Umbilical cord (tissue), 2 donors: ENCODE measurements around the gene ADCY1. TPM values are rescaled to one million over a fixed set of nuclear protein-coding genes. Genes with fewer than 3 reads are reported as not detected.

Experiments
- DNase-seq: peaks from one replicate; pipeline ENCODE4 v3.0.0-alpha.2; 2015; ENCODE audit warnings: low spot score
- total RNA-seq: library from RNA; depleted of rRNA; stranded (reverse); fragments of >200 nt; gene quantifications from one replicate; pipeline ENCODE4 v1.2.3, GENCODE V29; 2014; ENCODE audit warnings: low replicate concordance; ENCODE audit not compliant: insufficient read depth

The ADCY1 gene
- total RNA-seq, 1 donor from 2014 or later, result 4.6 TPM

DNA sequence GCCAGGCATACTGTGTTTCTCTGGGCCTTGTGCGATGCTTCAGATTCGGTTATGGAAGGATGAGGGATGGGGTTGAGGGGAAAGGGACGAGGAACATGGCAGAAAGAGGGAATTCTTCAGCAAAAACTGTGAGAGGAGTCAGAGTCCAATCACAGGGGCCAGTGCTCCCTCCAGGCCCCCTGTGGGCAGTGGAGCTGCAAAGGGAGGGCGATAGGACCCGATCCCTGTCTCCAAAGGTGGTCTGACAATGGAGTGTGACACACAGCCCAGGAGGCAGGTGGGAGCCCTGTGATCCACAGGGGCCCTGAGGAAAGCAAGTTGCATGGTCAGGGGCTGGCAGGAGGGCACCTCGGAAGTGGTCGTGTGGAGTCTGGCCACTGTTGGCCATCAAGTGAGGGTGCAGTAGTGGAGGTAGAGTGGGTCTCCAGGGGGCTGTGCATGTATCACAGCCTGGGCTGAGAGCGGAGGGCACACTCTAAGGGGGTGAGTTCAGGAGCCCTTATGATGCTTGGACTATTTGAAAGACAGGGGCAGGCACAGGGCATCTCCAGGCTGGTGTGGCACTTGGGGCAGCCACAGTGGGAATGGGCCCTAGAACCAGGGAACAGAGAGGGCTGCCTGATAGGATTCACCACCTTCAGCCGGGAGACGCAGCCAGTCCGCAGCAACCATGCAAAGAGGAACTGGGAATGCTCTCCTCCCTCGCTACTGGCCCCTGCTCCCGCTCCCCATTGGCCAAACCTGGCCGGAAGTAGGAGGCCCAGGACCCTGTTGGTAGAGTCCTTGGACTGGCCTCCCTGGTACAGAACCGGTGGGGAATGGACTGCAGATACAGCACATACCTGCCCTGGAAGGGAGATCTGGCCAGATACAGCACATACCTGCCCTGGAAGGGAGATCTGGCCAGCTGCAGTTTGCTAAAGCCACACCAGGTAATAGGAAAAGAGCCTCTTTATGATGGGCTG is 115.9 kb downstream of the ADCY1 start:
- no peak for DNase-seq

- no peak for DNase-seq
These were observed 116.6 kb downstream of the ADCY1 start for GRCh38 chr7:45690762-45691150.

- DNase-seq, result no peak
These were observed 117.0 kb downstream of the ADCY1 start for GRCh38 chr7:45691155-45691656.

DNA sequence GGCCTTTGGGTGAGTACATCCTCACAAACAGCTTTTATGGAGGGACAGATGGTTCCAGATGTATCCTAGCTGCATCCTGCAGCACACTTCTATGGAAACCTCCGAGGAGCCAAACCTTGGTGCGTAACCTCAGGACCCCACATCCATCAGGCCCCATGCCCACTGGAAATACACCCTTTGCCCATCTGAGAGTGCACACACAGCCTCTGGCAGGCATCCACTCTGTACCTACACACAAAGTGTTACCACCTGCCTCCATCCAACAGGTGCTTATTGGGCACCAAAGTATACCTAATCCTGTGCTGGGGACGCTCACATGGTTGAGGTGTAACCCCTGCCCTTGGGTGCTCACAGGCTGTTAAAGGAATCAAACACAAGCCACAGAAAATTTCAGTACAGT is 117.9 kb downstream of the ADCY1 start:
- DNase-seq, result no peak

GRCh38 chr7:45695249-45695995 is 121.3 kb downstream of the ADCY1 start:
- DNase-seq, result no peak

DNA sequence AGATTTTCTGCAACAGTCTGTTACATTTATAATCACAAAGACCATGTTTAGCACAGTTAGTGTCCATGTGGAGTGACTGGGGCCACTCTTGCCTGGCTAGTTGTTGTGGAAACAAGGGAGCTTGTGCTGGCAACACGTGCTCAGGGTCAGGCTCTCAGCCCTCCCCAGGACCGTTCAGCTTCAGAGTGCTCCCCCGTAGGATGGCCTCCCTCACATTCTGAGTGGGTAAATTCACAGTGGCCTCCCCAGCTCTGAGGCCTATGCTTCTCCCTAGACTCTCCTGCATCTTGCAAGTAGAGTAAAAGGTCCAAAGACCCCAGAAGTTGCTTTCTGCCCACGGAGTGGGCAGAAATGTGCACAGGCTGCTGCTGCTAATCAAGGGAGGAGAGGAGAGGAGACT is 122.3 kb downstream of the ADCY1 start:
- DNase-seq, result no peak

DNA sequence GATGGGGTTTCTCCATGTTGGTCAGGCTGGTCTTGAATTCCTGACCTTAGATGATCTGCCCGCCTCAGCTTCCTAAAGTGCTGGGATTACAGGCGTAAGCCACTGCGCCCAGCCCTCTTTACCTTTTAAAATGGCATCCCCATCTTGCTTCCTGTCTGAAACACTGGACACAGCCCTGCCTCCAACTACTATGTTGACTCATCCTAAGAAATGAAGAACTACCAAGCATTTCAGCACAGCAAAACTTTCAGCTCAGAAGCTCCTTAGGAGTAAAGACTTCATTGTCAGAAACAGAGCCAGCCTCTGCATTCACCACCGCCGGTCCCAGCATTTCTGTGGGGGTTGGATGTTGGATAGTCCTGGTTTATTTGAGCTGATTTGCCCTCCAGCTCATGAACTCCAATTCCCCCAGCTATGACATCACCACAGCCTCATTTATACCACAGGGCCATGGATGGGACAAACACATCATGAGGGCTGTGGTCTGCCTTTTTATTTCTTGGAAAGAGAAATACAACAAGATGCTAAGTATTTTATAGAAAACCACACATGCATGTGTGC is 123.5 kb downstream of the ADCY1 start:
- no peak for DNase-seq

DNA sequence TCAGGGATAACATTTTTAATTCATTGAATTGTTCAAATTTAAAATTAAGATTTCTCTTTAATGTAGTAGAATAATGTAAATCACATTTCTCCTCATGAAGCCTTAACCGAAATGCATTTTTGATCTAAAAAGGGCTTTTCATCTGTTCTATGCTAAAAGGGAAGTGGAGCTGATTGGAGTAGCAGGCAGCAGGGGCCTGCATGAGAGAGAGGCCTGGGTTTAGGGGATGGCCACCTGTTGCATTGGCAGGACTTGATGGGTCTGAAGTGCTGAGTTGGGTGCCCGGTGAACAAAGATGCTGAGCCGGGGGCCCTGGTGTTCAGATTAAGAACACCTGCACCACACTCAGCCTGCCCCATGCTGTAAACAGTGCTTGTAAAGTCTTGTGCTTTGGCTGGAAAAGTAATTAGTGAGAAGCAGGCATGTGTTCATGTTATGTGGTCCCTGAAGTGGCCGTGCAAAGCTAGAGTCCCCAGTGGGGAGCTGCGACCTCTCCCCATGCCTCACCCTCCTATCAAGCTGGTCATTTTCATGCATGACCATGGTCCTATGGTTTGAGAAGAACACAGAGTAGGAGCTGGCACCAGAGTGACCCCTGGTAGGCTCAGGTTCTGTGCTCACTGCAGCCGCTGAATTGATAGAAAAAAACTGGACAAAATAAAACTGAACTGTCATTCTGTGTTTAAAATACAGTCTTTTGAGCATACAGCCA is 124.3 kb downstream of the ADCY1 start:
- no peak for DNase-seq

GRCh38 chr7:45699015-45699309 is 124.8 kb downstream of the ADCY1 start:
- DNase-seq, result no peak

- DNase-seq, result no peak
These were observed 125.7 kb downstream of the ADCY1 start for GRCh38 chr7:45699726-45700390.

- DNase-seq, result no peak
These were observed 126.4 kb downstream of the ADCY1 start for GRCh38 chr7:45700556-45700955.

GRCh38 chr7:45701701-45702510 is 127.7 kb downstream of the ADCY1 start:
- no peak for DNase-seq

DNA sequence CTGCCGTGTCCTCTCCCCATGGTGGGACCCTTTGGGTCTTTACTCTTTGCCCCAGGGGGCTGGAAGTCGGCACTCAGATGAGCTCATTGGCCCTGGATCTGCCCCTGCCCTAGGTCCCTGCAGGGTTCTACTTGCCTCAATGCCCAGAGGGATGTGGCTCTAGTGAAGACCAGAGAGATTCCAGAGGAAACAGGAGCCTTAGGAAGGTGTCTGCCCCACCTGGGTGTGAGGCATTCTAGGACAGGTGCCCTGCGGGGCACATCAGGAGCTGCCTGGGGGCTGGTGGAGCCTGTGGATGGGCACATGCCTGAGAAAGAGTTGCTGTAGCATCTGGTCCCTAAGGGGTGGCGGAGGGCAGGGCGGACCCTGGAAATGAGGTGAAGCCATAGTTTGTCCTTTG is 128.6 kb downstream of the ADCY1 start:
- no peak for DNase-seq

DNA sequence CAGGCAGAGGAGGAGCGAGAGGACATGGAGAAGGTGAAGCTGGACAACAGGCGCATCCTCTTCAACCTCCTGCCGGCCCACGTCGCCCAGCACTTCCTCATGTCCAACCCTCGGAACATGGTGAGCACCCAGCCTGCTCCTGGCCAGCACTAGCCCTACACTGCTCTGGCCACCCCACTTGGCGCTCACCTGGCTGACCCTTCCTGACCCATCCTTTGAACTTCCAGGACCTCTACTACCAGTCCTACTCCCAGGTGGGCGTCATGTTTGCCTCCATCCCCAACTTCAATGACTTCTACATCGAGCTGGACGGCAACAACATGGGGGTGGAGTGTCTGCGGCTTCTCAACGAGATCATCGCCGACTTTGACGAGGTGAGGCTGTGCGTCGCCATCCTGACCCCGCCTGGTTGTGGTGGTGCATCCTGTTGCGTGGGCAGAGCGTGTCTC is 129.2 kb downstream of the ADCY1 start:
- no peak for DNase-seq

DNA sequence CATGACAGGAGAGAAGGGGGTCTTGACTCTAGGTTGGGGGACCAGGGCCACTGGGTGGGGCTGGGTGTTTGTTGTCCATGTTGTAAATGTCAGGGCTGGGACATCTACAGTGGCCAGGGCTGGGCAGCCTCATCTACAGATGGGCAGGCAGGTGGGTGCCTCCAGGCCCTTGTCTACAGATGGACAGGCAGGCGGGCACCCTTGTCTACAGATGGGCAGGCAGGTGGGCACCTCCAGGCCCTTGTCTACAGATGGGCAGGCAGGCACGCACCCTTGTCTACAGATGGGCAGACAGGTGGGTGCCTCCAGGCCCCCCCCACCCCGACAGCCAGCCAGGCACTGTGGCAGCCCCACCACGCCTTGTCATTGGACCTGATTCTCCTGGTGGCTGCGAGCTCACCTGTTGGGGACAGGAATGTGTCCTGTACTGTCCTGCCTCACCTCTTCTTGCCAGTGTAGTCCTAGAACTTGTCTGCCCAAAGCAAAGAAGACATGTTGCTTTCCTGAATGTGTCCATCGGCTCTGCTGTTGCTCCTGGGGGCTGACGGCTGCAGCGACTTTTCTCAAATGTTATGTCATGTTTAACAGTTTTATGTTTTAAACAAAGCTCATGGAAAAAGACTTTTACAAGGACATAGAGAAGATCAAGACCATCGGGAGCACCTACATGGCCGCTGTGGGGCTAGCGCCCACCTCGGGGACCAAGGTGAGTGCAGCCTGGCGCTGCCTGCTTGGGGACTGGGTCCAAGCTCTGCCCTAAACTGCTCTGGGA is 129.9 kb downstream of the ADCY1 start:
- no peak for DNase-seq

- no peak for DNase-seq
These were observed 130.5 kb downstream of the ADCY1 start for GRCh38 chr7:45704683-45705016.

DNA sequence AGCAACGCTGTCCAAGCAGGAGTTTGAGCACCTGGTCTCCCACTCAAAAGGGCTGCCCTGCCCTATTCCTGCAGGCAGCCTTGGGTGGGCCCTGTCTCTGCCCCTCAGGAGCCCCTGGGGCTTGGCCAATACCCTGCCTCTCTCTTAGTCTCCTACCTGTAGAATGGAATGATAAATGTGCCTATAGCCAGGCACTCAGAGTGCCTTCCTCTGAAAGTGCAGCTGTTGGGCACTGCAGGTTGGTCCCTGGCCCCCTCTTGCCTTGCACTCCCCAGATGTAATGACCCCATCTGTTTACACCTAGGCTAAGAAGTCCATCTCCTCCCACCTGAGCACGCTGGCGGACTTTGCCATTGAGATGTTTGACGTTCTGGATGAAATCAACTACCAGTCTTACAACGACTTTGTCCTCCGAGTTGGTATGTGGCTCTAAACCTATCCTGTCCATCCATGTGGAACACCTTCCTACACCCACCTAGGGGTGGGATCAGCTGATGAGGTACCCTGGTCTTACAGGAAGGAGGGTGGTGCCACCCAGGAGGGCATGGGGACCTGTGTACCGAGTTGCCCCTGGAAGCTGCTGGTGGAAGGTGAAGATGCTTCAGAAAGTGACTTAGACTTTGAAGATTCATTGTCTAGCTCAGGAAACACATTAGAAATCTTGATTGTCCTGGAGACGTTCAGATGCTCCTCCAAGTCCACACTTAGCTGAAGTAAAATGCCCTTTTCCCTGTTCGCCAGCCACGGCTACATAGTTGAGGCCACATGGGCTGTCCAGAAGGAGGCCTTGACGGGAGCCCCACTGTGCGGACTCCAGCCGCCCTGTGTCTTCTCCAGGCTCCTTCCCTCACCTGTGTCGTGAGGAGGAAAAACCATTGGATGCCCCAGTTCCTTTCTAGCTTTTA is 134.1 kb downstream of the ADCY1 start:
- no peak for DNase-seq

DNA sequence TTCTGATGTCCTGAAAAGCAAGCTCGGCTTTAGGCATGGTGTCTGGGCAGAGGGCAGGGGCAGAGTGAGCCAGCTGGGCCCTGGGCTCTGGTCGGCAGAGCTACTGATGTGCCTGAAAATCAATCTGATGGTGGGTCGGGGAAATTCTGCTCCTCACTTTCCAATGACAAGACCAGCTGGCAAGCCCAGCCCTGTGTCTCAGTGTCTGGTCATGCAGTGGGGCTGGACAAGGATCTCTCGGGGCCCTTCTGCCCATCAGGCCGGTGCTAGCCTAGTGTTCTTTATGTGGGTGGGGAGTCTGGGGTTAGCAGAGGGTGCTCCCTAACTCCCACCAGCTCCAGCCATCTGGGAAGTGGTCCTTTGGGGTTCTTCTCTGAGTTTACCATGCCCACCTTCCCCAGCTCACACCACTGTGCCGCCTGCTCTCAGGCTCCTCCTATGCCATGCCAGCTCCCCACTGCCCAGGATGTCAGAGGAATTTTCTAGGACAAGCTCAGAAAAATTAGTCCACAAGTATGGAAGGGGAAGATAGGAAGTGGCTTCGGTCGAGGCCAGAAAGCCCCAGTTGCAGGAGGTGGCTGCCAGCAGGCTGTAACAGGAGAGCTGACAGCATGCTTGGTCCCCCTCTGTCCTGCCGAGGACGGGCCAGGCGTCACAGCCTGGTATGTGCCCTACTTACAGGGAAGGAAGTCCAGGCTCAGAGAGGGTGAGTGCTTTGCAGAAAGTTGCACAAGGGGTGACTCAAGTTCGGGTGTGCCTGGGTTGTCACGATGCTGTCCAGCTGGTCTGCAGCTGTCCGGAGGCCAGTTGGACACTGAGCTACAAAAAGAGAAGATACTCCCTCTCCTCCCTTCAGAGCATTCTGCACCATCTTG is 135.2 kb downstream of the ADCY1 start:
- no peak for DNase-seq
